SIG-M5 (cell line): ENCODE data around the gene MAGI2.

ENCODE experiments used
- DNase-seq: peaks from one replicate; lab custom pipeline; 2025; lab: John Stamatoyannopoulos, UW

The MAGI2 gene

DNA sequence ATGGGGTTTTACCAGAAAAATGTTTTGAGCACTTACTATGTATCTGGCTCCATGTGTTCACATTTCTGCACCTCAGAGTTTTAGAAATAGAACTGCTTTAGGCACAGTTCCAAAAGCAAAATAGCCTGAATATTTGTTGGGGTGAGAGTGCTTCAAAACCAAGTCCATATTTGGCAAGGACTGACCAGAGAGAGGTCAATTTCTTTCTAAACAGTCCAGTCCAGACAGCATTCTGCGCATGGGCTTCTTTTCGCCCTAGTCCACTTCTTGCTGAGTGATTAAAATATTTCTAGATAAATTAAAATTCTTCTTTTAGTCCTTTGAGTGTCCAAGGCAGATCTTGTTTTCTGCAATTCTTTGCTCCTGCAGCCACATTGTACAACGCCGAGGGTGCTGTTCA is 1227.9 kb downstream of the MAGI2 start:
- DNase-seq, result no peak

DNA sequence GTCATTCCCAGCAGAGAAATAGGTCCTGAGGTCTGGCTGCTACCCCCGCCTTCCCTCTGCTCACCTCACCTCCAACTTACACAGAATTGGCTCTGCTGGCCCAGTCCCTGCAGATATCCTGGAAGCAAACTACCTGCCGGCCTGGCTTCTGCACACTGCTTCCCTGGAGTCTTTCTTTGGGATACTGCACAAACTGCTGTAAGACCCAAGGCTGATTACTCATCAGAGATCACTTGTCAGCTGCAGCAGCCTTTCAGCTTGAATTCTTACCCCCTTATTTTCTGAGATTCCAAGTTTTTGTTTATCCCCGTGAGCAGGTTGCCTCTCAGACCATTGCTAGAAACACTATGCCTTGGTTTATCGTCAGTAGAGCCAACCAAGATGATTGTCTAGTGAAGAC is 1228.5 kb downstream of the MAGI2 start:
- no peak for DNase-seq

DNA sequence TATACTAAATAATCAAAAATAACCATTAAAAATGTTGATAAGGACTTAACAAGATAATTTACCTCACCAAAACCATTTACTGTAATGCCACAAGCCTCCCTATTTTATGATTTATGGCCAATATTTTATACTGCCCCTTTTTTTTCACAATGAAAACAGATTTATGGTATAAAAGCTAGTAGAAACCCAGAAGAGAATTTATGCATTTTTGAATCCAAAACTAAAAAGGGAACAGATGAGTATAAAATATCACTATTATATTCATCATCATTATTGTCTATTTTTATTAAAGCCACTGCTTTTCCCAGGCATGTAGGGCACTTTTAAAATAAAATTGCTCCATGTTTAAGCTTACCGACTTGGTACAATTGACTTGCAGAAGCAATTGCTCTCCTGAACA is 1229.9 kb downstream of the MAGI2 start:
- no peak for DNase-seq

DNA sequence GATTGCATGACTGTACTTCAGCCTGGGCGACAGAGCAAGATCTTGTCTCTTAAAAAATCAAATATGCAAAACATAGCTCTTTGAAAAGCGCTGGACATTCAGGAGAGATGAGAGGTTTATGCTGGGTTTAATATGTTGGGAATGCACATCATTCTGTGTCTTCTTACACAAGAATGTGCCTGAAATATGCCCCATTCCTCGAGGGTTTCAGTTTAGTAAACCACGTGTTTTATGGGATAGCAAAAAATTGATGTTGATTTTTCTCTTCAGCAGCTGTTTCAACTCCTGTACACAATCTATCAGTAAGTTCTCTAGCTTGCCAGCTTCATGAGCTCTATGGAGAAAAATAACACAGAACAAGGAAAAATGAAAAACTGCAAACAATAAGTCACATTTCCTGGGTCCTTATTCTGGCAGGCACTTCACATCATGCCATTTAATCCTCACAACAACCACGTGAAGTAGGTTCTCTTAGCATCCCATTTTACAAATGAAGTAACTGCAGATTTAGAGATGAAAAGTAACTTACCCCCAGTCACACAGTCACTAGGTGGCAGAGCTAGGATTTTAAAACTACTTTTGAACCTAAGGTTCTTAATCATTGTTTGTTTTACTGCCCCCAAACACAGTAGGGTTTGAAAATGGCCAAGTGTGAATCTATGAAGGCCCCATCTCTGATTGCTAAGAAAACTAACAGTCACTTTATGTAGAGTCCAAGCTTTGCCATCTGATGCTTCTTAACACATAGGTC is 1231.3 kb downstream of the MAGI2 start:
- DNase-seq, result no peak

DNA sequence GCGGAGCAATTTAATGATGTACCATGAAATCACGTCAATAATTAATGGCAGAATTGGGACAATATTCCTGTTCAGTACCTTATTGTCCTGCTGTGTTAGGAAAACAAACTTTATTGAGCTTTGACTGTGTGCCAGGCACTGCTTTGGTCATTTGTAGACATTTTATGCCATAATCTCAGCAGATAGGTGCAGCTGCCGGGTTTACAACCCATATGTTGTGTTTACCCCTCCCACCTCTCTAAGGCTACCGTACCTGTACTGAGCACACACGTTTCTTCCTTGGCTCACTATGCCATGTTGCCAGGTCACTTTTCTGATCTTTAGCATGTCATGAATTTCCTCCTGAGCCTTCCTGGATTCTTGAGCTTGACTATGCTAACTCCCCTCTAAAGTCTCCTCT is 1232.7 kb downstream of the MAGI2 start:
- DNase-seq, result no peak

DNA sequence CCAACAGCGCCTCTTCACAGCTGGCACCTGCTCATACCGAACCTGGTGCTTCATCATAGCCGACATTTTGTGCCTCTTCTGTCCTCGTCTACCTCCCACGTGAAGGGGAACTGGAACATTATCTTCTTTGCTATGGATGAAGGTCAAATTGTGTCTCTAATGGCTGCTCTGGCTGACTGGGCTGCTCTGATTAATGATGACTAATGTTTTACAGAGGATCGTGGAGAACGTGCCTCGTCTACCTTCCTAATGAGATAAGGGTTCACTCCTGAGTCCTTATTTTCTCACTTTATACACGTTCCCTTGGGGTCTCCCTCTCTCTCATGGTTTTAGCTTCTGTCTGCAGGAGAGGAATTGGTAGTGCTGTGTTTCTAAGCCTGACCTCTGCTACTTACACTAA is 1234.6 kb downstream of the MAGI2 start:
- DNase-seq, result no peak

DNA sequence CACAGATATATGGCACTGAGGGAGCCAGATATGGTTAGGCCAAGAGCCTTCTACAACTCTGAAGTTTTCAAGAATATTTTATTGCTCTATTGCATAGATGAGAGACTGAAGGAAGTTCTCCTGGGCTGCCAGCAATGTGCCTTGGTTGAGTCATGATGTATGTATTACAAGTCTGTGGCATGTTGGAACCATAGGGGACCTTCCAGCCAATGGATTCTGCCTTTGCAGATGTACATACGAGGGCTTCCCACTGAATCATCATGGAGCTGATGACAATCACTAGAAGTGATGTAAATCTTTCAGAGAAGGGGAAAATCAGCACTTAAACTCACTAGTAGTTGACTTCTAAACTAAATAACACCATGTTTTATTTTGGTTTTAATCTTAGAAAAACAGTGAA is 1235.4 kb downstream of the MAGI2 start:
- no peak for DNase-seq

DNA sequence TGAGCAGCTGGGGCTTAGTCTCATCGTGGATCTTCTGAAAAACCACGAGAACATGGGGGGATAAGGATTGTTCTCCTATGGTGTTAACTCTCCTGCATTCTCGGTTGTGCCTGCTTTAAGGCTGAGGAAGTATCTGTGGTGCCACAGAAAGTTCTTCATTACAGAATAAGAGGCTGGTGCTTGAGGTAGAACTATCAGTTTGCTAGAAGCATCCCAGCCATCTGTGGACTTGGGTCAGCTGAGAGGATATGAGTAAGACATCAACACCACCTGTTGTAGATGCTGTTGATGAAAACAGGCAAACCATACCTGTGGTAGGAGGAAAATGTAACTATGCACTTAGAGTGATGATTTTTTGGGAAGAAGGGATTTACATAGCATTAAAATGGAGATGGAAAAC is 1238.3 kb downstream of the MAGI2 start:
- no peak for DNase-seq

DNA sequence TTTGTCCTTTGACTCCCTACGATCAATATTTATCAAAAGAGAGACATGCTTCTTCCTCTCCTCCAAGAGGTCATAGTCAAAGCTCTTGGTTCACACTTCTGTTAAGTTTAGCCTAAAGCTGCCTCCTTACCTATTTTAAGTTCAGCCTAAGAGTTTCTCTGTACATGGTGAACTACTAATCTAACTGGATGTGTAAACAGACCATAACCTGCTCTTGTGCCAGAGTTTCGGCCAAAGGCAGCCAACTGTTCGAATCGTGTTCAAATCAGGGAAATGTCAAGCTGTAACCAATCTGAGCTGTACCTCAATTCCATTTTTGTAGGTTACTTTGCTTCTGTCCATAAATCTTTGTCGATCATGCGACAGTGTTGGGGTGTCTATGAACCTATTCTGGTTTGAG is 1240.1 kb downstream of the MAGI2 start:
- no peak for DNase-seq

DNA sequence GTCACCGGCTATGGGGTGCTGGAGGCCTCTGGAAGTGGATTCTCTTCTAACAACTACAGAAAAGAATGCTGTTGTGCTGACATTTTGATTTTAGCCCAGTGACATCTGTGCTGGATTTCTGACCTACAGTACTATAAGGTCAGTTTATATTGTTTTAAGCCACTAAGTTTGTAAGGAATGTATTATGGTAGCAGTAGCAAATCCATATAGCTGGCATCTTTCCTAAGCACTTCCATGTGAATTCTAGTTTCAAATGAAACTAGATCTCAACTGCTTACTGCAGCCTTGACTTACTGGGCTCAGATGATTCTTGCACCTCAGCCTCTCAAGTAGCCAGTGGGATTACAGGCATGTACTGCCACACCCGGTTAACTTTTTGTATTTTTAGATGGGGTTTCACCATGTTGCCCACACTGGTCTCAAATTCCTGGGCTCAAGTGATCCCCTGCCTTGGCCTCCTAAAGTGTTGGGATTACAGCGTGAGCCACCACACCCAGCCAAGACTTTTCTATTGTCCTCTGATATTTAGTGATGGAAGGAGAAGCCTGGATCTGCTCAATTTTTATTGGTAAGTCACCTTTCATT is 1240.9 kb downstream of the MAGI2 start:
- DNase-seq, result no peak

DNA sequence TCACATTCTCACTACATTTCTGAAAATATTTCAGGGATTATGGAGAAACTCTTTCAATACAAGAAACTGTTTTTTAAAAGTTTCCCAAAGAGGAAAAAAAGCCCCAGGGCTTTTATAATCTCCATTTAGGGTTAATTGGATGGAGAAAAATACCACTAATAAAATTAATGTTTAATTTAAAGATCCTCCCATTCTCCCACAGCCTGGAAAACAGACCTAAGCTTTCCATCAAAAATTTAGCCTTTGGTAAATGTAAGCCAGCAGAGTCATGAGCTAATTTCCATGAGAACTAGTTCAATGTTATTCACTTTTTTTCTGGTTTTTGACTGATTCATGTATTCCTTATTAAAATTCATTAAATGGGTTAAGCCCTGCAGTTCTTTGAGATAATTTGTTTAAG is 1246.2 kb downstream of the MAGI2 start:
- no peak for DNase-seq

DNA sequence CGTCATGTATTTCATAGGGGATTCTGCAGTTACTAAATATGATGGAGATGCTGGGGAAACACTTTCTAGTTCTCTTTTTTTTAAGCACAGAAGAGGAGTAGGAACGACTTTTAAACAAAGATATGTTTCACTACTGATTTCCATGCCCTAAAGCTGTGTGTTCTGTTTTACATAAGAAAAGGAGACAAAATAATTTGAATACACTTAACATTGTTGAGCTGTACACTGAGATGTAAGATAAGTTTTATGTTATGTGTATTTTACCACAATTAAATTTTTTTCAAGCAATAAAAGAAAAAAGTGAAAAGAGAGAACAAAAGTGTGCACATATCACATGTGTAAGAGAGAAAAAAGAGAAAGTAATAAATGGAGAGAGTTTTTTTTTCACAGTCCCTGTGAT is 1246.7 kb downstream of the MAGI2 start:
- DNase-seq, result no peak

DNA sequence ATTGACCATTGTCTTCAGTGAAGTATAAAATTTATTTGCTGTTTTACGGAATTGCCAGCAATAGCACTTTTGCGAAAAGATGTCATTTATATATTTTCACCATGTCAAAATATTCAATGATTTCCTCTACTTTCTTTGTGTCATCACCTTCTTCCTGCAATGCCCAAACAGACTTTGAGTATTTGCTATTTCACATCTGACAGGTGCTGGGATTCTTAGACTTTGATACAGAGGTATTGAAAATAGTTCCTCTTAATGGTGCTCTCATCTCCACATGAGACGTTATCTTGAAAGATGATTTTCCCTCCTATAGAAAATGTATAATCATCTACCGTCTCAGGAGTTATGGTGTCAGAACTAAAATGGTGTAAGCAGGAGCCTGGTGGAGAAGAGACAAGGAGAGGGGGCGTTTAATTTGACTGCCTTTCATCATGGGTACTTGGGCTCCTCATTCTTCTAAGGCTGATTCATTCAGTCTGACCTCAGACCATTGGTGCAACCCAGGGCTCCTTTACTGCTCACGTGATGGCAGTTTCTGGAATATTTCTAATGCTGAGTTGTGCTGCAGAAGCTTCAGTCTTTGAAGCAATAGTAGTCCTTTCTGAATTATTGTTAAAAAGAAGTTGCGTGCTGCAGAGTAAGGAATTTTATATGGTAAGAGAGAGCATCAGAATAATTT is 1250.3 kb downstream of the MAGI2 start:
- DNase-seq, result no peak

DNA sequence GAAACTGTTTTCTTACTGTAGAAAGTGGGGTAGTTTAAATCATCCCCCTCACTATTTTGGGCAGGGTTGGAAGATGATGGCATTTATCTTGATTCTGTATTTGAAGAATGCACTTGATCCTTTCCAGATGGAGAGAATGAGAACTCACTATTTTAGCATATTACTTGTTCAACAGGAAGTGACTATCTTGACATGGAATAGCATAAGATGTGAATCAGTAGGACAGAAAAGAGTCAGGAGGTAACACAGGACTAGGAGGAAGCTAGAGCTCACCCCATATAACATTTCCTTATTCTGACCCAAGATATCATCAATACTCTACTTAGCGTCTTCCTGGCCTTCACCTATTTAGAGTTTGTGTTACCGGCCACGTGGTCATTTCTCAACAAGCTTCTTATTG is 1254.7 kb downstream of the MAGI2 start:
- DNase-seq, result no peak

DNA sequence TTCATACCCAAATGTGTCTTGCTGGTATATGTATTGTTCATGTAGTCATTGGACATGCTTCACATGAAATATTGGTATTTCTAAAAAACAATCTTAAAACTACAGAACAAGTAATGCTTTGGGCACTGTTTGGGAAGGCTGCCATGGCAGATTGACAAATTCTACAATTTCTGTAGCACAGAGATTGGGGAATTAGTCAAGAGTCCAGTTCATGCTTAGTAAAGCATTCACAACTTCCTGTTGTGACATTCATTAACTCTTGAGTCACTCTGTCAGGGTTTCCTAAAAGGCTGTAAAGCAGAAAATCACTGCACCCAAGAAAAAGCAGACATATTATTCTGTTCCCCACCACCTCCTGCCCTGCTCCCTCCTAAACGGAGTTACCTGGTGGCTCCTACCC is 1256.0 kb downstream of the MAGI2 start:
- DNase-seq, result no peak

DNA sequence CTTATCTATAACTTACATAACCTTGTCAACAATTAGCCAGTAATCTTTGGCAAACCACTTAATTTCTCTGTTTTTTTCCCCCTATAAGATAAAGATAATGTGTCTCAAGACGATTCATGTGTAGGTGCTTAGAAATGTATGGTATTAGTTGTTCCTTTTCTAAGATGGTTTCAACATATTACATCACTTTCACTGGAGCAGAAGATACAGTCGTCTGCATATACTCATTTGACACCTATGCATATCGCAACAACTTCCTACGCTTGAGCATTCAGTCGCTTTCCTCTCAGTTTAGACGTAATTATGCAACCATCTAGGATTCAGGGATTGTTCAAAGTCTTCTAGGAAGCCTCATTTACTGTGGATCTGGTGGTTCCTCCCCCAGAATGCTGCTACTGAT is 1258.2 kb downstream of the MAGI2 start:
- no peak for DNase-seq

DNA sequence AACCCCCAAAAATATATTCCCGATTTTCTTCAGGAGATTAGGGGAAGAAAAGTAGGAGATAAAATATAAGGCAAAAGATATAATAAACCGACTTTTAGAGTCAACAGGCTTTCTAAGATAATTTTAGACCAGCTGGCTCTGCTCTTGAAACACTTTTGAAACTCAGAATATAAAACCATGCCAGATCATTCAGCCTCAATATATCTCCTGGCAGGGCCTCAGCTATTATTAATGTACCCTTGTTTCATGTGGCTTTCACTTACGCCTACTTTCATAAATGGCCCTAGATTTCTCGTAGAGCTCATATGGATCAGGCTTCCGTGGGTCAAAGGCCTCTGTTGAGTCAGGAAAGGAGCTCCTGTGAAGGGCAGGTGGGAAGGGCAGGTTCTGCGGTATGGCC is 1258.9 kb downstream of the MAGI2 start:
- DNase-seq, result no peak

DNA sequence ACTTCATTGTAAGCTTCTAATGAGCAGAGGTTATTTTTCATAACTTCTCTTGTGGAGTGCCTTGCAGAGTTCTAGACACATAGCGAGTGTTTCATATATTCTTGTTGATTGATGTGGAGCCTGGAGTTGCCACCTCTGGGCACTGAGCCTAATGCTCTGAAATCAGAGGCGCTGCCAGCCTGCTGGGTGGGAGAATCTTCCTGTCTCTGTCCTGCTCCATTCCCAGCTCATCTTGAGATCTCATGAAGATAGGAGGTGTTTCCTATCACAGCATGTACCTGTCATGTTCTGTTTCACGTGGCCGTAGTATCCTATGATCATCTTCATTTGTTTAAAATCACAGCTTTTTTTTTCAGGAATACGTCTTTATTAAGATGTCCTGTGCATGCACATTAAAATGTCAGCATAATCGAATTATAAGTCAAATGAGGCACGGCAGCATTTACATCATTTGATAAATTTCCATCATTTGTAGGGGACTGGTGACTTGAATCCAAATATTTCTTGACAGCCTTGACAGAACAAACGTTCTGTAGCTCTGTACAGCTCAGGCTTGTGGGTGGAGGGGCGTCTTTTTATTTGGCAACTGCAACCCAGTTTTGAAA is 1261.9 kb downstream of the MAGI2 start:
- DNase-seq, result no peak

DNA sequence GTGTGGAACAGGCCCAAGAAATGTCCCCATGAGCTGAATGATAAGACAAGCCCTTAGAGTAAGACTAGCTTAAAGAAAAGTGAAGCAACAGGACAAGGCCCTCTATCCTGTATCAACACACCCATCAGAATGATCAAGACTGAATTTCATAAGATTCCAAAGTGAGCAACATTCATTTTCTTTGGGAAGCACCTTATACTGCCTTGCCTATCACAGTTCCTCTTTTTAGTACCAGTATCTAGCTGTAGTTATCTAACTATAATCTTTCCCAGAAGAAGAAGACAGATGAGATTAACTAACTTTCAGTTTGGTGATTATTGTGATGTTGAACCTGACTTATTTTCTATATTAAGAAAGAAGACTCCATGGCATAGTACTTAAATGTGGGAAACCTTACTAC is 1263.7 kb downstream of the MAGI2 start:
- DNase-seq, result no peak

DNA sequence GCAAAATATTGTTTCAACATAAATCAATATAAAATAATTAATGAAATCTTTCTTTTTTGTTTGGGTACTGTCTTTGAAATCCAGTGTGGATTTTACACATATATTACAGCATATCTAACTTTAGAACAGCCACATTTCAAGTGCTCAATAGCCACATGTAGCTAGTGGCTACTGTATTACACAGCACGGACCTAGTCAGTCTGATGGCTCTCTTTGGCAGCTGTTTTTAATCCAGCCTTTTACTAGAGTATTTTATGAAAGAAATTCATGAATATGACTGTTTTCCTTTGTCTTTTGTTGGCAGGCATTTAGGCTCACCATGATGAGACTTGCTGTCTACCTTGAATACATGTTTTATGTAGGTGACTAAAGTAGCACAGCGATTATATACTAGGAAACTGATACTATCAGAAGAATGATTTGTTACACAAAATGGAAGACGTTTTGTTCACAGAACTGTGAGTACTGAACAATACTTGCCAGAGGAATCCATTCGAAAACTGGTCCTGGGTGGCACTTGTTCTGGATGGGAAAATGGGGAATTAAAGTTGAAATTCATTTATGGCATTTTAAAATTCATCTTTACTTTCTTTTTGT is 1268.2 kb downstream of the MAGI2 start:
- no peak for DNase-seq

DNA sequence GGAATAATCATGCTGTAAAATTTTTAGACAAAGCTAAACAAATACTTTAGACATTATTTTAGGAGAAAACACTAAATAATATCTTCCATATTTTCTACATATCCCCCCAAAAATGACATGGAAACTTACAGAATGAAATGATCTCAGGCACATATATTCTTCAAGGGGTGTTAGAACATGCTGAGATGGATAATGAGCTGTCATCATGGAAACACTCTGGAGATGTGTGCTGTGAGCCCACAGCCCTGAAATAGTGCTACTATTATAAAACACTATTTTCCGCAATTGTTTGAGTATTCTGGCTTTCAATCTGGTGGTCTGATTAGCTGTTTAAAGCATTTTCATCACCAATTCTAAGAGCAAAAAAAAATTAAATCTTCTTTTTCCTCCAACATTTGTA is 1269.2 kb downstream of the MAGI2 start:
- DNase-seq, result no peak

DNA sequence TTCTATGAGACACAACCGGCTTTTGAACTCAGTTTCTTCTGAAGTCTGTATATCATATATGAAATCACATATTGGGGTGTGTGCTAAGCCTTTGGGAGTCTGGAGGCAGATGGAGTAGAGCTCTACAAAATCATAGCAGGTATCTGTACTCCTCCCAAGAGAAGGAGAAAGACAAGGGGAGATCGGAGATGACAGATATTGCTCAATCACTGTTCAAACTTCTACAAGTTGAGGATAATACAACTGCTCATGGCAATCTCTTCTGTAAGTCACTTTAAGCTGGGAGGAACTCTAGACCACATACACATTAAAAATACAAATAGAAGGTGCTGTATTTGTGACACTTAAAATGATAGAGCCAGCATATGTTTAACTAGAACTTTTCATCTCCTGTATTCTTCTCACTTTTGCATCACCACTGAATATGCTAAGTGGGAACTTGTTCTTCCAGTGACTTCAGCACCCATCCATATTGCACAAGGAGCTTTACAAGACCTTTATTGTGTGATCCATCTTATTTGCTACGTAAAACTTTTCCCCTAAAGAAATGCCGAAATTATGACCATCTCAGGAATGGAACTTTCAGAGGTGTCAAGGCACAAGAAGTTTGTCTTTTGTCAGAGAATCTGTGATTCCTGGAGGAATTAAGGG is 1273.5 kb downstream of the MAGI2 start:
- no peak for DNase-seq
